Measurements from ENCODE around the gene LIPK.
A peak's percentile ranks its signal among the peaks of the same experiment; 100 is the strongest.
"Not testable (repeated sequence)": the region's sequence is repeated elsewhere in the genome, so short reads cannot be mapped to it uniquely, and the experiment has no call there.

LIPK gene

GRCh38 chr10:88721392-88721791 lies 15.3 kb downstream of the LIPK start:
- DNase-seq = peak; percentile 57

- peak; percentile 27 for DNase-seq
Observed at GRCh38 chr10:88725798-88726197, 19.7 kb downstream of the LIPK start.

- DNase-seq = peak; percentile 2
Observed at GRCh38 chr10:88728107-88728763, 22.2 kb downstream of the LIPK start.

- peak; percentile 85 for DNase-seq
Observed at GRCh38 chr10:88730864-88731263, 24.8 kb downstream of the LIPK start.

- DNase-seq = peak; percentile 82
Observed at GRCh38 chr10:88731296-88731695, 25.2 kb downstream of the LIPK start.

- peak; percentile 71 for DNase-seq
Observed at GRCh38 chr10:88733215-88733614, 27.2 kb downstream of the LIPK start.

- DNase-seq = no peak
Observed at GRCh38 chr10:88735661-88736060, 29.6 kb downstream of the LIPK start.

- DNase-seq = not testable (repeated sequence)
Observed at GRCh38 chr10:88741921-88742320, 35.9 kb downstream of the LIPK start.

- no peak for DNase-seq
Observed at GRCh38 chr10:88742448-88742847, 36.4 kb downstream of the LIPK start.

- DNase-seq = no peak
Observed at GRCh38 chr10:88744002-88744401, 38.0 kb downstream of the LIPK start.

- no peak for DNase-seq
Observed at GRCh38 chr10:88745633-88746032, 39.6 kb downstream of the LIPK start.

GRCh38 chr10:88754287-88754686 lies 48.2 kb downstream of the LIPK start:
- no peak for DNase-seq

GRCh38 chr10:88755753-88756152 lies 49.7 kb downstream of the LIPK start:
- no peak for DNase-seq

GRCh38 chr10:88756660-88757059 lies 50.6 kb downstream of the LIPK start:
- DNase-seq = no peak

- no peak for DNase-seq
Observed at GRCh38 chr10:88759366-88760101, 53.5 kb downstream of the LIPK start, which contains the start of gene LIPN. LIPN (plus strand) TSS chr10:88760020; CDS start chr10:88761406, 1,386 bp downstream.

- no peak for DNase-seq
Observed at GRCh38 chr10:88762906-88763305, 56.9 kb downstream of the LIPK start.

- DNase-seq = no peak
Observed at GRCh38 chr10:88763441-88763840, 57.4 kb downstream of the LIPK start.

GRCh38 chr10:88764110-88764509 lies 58.1 kb downstream of the LIPK start:
- no peak for DNase-seq

- no peak for DNase-seq
Observed at GRCh38 chr10:88765816-88766215, 59.8 kb downstream of the LIPK start.

- no peak for DNase-seq
Observed at GRCh38 chr10:88769384-88769783, 63.3 kb downstream of the LIPK start.

GRCh38 chr10:88781206-88781605 lies 75.2 kb downstream of the LIPK start:
- DNase-seq = no peak

GRCh38 chr10:88782222-88782621 lies 76.2 kb downstream of the LIPK start:
- DNase-seq = no peak

GRCh38 chr10:88783724-88784123 lies 77.7 kb downstream of the LIPK start:
- DNase-seq = no peak

- peak; percentile 29 for DNase-seq
Observed at GRCh38 chr10:88786032-88786770, 80.2 kb downstream of the LIPK start.
